Measurements from ENCODE around the gene ZNFX1. TPM values are rescaled to one million over a fixed set of nuclear protein-coding genes. Genes with fewer than 3 reads are reported as not detected.
A peak's percentile ranks its signal among the peaks of the same experiment; 100 is the strongest.

The ZNFX1 gene
- total RNA-seq, 2 donors from 2014 or later, result 7.3 to 17.4 TPM

DNA sequence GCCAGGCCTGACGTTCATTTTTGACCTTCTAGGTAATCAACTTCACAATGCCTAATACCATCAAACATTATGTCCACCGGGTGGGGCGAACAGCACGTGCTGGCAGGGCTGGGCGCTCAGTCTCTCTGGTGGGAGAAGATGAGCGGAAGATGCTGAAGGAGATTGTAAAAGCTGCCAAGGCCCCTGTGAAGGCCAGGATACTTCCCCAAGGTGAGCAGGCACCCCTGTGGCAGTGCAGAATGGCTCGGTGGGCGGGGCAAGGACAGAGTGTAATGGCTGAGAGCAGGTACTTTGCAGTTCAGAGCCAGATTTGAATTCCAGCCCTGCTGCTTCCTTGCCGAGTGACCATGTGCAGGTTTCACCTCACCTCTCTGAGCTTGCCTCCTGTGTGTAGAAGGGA is 41.6 kb downstream of the ZNFX1 start:
- H3K27ac ChIP-seq, result no peak overlapping the region
- TF ChIP-seq POLR2A (IDR thresholded peaks at IDR 0.05), result no peak
- TF ChIP-seq, protein P1, sequence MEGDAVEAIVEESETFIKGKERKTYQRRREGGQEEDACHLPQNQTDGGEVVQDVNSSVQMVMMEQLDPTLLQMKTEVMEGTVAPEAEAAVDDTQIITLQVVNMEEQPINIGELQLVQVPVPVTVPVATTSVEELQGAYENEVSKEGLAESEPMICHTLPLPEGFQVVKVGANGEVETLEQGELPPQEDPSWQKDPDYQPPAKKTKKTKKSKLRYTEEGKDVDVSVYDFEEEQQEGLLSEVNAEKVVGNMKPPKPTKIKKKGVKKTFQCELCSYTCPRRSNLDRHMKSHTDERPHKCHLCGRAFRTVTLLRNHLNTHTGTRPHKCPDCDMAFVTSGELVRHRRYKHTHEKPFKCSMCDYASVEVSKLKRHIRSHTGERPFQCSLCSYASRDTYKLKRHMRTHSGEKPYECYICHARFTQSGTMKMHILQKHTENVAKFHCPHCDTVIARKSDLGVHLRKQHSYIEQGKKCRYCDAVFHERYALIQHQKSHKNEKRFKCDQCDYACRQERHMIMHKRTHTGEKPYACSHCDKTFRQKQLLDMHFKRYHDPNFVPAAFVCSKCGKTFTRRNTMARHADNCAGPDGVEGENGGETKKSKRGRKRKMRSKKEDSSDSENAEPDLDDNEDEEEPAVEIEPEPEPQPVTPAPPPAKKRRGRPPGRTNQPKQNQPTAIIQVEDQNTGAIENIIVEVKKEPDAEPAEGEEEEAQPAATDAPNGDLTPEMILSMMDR (IDR thresholded peaks at IDR 0.05), result no peak
- intact Hi-C loops (cut with DNase I), result no loop called here
- WGBS, 2 donors, result 91% methylated on average over 9 of the region's 9 CpGs
- no peak for DNase-seq
- ATAC-seq, result no peak
- no peaks in the 10 kb centered on the region for H3K27me3 ChIP-seq
- H3K4me1 ChIP-seq, result no peaks in the 10 kb centered on the region
- H3K4me3 ChIP-seq, result no peak overlapping the region
- H3K36me3 ChIP-seq (replicated peaks in 1 of 2; ENCODE audit: insufficient read depth in 1 of 2, low read depth in 2 of 2), result peaks cover 19 to 49% of the 10 kb centered on the region in 2 donors
- no peaks in the 10 kb centered on the region for H3K9me3 ChIP-seq

DNA sequence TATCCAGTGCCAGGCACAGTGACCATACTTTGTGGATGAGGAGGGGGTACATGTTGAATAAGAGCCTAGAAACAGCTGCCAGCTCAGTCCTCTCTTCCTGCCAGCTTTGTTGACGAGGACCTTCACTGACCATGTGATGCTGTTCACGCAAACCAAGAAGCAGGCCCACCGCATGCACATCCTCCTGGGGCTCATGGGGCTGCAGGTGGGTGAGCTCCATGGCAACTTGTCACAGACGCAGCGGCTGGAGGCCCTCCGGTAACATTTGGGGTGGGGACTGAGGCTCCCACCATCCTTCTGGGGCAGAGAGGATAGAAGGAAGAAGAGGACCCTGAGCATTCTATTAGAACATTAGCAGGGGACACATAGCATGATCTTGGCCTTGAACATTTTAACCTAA is 43.0 kb downstream of the ZNFX1 start:
- Histone ChIP-seq H3K27ac (no peak overlapping the region), H3K9me3 (no peaks in the 10 kb centered on the region), H3K4me3 (no peak overlapping the region), H3K27me3 (no peaks in the 10 kb centered on the region), H3K4me1 (no peaks in the 10 kb centered on the region), H3K36me3 (replicated peaks in 1 of 2; ENCODE audit: insufficient read depth in 1 of 2, low read depth in 2 of 2) (peaks cover 19 to 54% of the 10 kb centered on the region in 2 donors)
- TF ChIP-seq, protein P1 (IDR thresholded peaks at IDR 0.05), result no peak
- TF ChIP-seq POLR2A (IDR thresholded peaks at IDR 0.05), result no peak
- ATAC-seq (no peak), DNase-seq (no peak)
- WGBS, 2 donors, result 93 to 94% methylated on average over 6 of the region's 6 CpGs
- intact Hi-C loops (cut with DNase I), result no loop called here

DNA sequence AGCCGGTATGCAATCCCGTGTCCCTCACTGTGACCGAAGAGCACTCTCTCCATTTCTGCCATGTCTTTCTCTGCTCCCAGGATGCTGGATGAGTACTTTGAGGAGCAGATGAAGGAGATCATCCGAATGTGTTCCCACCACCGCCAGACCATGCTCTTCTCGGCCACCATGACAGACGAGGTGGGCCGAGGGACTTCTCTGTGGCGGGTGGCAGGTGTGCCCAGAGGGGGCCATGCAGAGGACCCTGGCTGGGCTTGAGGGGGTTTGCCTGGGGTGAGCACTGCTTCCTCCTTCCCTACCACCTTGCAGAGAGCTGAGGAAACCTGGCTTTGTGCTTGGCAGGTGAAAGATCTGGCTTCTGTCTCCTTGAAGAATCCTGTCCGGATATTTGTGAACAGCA is 44.6 kb downstream of the ZNFX1 start:
- no peaks in the 10 kb centered on the region for H3K27me3 ChIP-seq
- no peaks in the 10 kb centered on the region for H3K9me3 ChIP-seq
- intact Hi-C loops (cut with DNase I), result no loop called here
- ATAC-seq (no peak), DNase-seq (no peak)
- no peaks in the 10 kb centered on the region for H3K4me1 ChIP-seq
- WGBS, 2 donors, result 89 to 90% methylated on average over 10 of the region's 10 CpGs
- peaks cover 15 to 53% of the 10 kb centered on the region in 2 donors for H3K36me3 ChIP-seq (replicated peaks in 1 of 2; ENCODE audit: insufficient read depth in 1 of 2, low read depth in 2 of 2)
- H3K4me3 ChIP-seq, result no peak overlapping the region
- H3K27ac ChIP-seq, result no peak overlapping the region
- no peak for TF ChIP-seq POLR2A (IDR thresholded peaks at IDR 0.05)
- TF ChIP-seq, protein P1 (IDR thresholded peaks at IDR 0.05), result no peak

DNA sequence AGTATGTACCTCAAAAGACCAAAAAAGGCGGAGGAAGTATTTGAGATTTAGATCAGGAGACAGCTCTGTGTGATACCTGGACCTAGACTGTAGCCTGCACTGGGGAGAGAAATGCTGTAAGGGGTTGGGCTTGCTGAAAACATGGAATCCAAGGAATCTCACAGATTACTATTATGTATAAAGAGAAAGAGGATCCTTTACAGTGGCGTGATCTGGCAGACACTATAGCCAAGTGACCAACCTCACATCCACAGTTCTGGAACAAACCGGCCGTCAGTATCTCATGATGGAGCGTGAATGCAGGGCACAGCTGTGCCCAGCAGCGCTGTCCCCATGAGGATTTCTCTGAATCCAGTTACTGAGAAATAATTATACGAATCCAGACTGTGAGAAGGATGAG is 46.4 kb downstream of the ZNFX1 start:
- no peak for ATAC-seq
- Histone ChIP-seq H3K4me3 (no peak overlapping the region), H3K9me3 (no peaks in the 10 kb centered on the region), H3K27me3 (no peaks in the 10 kb centered on the region), H3K36me3 (replicated peaks in 1 of 2; ENCODE audit: insufficient read depth in 1 of 2, low read depth in 2 of 2) (peaks cover 7 to 49% of the 10 kb centered on the region in 2 donors), H3K27ac (no peak overlapping the region), H3K4me1 (no peaks in the 10 kb centered on the region)
- no peak for DNase-seq
- intact Hi-C loops (cut with DNase I), result no loop called here
- 68 to 78% methylated on average over 7 of the region's 7 CpGs for WGBS, 2 donors
- no peak for TF ChIP-seq POLR2A (IDR thresholded peaks at IDR 0.05)
- TF ChIP-seq, protein P1 (IDR thresholded peaks at IDR 0.05), result no peak

DNA sequence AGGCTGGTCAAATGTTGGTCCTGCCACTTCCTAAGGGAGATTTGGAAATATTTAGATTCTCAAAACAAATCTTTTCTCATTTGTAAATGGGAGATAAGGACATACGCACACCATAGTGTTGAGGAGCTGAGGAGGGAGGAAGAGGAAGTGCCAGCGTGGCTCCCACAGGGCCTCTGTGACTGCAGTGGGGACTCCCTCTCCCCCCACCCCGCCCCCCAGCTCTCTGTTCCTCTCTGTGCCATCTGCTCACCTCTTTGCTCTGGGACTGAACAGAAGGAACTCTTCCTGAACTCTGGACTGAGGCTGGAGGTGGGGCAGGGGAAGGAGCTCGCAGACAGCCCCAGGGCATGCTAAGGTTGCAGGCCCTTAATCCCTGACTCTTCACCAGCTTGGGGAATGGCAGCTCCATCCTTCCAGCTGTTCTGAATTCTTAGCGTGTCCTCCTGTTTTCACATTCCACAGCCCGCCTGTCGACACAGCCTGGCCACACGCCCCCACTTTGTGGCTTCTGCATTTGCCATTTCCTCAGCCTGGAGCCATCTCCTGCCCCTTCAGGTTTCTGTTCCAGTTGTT is 47.2 kb downstream of the ZNFX1 start:
- no peak for ATAC-seq
- no peak overlapping the region for H3K27ac ChIP-seq
- DNase-seq, result peak in 2 of 4 donors; percentile 20 to 32
- H3K27me3 ChIP-seq, result no peaks in the 10 kb centered on the region
- WGBS, 2 donors, result 73 to 90% methylated on average over 5 to 8 of the region's 8 CpGs
- peaks cover 7 to 51% of the 10 kb centered on the region in 2 donors for H3K36me3 ChIP-seq (replicated peaks in 1 of 2; ENCODE audit: insufficient read depth in 1 of 2, low read depth in 2 of 2)
- no peaks in the 10 kb centered on the region for H3K4me1 ChIP-seq
- no peak overlapping the region for H3K4me3 ChIP-seq
- intact Hi-C loops (cut with DNase I), result no loop called here
- no peaks in the 10 kb centered on the region for H3K9me3 ChIP-seq
- TF ChIP-seq, protein P1 (IDR thresholded peaks at IDR 0.05), result no peak
- no peak for TF ChIP-seq POLR2A (IDR thresholded peaks at IDR 0.05)

Data from body of pancreas (tissue), 4 donors.